ENCODE measurements around the gene LALBA.
"Not testable (repeated sequence)": the region's sequence is repeated elsewhere in the genome, so short reads cannot be mapped to it uniquely, and the experiment has no call there.

Gene LALBA

DNA sequence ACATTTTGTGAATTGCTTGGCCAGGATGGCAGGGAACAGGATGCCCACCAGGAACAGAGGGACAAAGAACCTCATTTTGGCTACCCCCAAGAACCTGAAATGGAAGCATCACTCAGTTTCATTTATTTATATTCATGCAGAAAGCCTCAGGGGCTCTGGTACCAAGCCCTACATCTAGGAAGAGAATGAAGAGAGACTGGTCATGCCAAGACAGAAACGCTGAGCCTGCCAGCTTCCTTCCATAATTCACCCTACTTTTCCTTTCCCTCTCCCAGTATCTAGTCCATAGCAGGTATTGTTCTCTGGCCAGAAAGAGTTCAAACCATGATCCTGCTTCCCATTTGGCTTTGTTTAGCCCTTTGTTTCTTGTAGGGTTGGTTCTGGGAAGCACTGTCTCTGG is at the start of gene LALBA:
LALBA (minus strand) TSS at position 101 of the 400 bp plus-strand sequence; CDS start at position 75, 26 bp downstream.
- in situ Hi-C loops (cut with MboI; ENCODE audit: low sequenced_read_pairs) = no loop called here

DNA sequence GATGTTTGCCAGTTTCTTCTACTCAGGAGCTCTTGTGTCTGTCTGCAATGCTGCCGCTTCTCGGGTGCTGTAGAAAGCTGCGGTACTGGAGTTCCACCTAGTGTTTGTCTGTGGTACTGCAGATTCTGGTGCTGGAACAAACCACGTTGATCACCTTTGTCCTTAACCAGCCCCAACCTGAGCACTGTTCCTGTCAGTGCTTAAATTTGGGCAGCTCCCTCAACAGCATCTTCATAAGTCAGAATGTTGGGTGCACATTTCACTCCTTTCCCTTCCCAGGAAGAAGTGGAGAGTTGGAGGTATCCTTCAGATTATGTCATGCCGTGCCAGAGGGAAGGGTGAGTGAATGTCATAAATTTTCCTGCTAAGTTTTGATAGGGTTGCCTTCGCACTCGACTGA is 48.7 kb upstream of the LALBA start:
- in situ Hi-C loops (cut with MboI; ENCODE audit: low sequenced_read_pairs) = no loop called here

DNA sequence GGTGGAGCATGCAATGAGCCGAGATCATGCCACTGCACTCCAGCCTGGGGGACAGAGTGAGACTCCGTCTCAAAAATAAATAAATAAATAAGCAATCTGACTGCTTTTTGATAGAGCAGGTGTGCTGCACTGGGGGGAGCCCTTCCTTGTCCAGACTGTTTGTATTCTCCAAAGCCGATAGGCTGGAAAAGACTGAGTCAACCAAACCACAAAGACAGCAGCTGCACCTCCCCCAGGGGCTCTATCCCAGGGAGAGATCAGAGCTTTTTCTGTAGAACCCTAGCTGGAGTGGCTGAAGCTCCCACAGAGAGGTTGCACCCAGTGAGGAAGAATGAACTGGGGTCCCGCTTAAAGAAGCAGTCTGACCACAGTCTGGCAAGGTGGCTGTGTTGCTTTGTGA is 45.8 kb upstream of the LALBA start:
- in situ Hi-C loops (cut with MboI; ENCODE audit: low sequenced_read_pairs) = no loop called here

DNA sequence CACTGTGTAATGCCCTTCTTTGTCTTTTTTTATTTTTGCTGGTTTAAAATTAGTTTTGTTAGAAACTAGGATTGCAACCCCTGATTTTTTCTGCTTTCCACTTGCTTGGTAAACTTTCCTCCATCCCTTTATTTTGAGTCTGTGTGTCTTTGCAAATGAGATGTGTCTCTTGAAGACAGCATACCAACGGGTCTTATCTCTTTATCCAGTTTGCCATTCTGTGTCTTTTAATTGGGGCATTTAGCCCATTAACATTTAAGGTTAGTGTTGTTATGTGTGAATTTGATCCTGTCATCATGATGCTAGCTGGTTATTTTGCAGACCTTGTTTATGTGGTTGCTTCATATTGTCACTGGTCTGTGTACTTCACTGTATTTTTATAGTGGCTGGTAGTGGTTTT is 43.5 kb upstream of the LALBA start:
- in situ Hi-C loops (cut with MboI; ENCODE audit: low sequenced_read_pairs) = no loop called here

DNA sequence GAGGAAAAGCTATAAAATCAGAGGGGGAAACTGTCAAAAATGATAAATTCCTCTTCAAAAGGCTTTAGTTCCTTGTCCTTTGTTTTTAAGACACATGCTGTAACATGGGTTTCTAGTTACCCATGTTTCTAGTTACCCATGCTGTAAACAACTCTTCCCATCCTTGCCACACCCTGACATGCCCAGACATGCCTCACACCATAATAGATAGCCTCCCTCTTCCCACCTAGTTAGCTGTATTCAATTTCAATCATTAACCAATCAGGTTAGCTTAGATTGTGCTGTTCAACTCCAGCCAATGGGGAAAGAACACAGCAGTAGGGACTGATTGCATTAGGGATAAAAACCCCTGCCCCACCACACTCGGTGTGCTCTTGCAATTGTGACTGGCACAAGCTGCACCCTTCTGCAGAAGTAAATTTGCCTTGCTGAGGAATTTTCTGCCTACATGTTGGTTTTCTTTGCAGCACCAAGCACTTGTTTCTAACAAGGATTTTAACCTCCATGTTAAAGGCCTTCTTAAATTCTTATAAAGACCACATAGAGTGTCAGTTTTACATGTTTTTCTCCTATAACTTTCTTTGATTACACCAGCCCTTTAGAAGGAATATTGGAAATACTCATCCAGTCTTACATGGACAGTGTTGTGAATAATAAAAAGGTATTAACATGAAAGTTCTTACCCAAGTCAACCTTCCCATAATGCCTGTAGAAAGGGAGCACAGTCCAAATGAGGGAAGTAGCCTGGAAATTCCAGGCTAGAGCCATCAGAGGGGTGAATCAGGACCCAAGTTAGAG is 32.5 kb upstream of the LALBA start:
- in situ Hi-C loops (cut with MboI; ENCODE audit: low sequenced_read_pairs) = no loop called here

DNA sequence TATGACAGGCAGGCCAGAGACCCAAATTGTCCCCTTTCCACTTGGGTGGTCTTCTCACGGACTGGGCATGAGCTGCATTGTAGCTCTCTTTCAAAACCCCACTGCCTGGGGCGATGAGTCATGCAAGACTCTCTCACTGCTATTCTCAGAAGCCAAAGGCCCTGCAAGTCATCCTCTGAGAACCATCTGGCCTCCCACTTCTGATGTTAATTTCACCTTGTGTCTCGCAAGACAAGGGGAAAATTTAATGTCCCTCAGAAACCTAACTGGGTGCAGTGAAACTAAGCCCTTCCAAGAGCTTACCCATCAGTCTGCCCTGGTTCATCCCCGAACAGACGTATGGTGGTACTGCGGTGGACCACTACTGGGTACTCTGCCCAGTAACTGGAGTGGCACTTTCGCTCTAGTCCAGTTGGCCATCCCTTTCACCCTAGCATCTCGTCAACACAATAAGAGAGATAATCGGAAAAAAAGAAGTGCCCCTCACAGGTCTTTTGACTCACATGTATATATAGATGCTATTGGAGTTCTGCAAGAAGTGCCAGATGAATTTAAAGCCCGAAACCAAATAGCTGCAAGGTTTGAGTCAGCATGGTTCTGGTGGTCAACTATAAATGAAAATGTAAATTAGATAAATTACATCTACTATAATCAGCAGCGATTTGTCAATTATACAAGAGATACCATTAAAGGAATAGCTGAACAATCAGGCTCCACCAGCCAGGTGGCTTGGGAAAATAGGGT is 31.3 kb upstream of the LALBA start:
- in situ Hi-C loops (cut with MboI; ENCODE audit: low sequenced_read_pairs) = no loop called here

DNA sequence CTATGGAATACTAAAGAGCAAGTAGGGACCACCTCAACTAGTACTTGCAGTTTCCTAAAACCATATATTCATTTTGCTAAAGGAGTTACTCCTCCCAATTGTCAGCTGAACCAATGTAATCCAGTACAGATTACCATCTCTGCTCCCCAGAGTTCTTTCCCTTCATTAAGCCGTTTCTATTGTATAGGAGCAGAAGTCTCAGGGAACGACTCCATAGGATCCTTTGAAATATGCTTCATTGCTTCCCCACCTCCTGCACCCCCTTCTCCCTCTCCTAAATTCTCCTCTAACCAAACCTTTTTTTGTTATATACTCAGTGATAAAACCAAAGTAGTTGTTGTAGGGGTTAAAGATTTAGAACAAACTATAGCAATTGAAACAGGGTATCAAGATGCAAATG is 30.7 kb upstream of the LALBA start:
- in situ Hi-C loops (cut with MboI; ENCODE audit: low sequenced_read_pairs) = no loop called here

DNA sequence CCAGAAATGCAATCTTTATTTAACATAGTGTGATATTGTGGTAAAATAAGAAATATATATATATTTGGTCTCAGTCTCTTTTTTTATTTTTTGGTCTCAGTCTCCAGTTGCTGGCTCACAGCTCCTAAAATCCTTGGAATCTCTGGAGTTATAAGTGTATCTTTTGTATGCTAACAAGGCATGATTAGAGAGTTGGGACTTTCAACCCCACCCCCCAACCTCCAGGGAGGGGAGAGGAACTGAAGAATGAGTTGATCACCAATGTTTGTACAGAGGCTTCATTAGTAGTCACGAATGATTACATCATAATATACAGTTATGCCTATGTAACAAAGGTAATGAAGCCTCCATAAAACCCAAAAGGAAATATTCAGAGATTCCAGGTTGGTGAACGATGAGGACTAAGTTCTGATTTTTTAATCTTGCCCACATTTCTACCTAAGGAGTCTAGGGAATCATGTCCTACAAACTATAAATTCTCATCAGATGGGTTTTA is 22.8 kb upstream of the LALBA start:
- in situ Hi-C loops (cut with MboI; ENCODE audit: low sequenced_read_pairs) = no loop called here

DNA sequence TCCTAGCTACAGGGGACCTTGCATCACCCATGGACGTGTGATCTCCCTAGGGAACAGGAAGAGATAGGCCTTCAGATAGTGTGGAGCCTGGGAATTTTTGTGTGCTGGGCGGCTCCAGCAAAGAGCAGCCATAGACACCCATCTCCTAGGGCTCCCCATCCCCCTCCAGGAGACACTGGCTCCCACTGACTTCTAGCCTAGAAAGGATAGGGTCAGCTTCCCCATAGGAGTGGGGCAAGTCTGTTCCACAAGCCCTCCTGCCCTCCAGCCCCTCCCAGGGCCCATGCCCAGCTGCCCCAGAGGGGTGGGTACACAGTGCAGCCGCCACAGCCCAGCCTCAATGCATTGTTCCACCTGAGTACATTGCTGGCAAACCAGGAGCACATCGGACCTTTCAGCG is 16.5 kb upstream of the LALBA start:
- in situ Hi-C loops (cut with MboI; ENCODE audit: low sequenced_read_pairs) = no loop called here

DNA sequence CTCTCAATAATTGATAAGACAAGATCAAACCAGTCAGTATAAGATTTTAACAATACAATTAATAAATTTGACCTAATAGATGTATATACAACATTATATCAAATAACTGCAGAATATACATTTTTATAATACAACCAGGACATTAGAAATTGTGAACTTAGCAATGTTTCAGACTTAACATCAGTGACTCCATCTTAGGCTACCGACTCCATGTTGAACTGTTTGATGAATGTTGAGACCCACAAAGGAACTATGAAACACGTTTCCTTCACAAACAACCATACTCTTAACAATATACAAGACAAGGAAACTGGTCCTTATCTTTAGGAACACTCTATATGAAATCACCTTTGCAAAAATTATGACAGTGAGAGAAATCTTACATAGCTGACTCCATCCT is 13.9 kb upstream of the LALBA start:
- in situ Hi-C loops (cut with MboI; ENCODE audit: low sequenced_read_pairs) = no loop called here

DNA sequence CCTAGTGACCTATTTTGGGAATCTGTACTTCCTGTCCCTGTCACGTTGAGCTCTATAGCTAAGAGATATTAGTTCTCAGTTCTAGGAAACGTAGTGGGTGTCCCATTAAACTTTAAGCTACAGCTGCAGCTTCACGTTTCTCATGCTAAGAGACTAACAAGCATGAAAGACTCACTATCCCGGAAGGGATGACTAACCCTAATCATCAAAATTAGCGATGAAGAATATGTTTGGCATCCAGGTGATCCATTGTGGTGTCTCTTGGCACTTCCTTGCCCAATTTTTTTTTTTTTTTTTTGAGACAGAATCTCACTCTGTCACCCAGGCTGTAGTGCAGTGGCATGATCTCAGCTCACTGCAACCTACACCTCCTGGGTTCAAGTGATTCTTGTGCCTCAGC is 11.0 kb upstream of the LALBA start:
- in situ Hi-C loops (cut with MboI; ENCODE audit: low sequenced_read_pairs) = no loop called here

DNA sequence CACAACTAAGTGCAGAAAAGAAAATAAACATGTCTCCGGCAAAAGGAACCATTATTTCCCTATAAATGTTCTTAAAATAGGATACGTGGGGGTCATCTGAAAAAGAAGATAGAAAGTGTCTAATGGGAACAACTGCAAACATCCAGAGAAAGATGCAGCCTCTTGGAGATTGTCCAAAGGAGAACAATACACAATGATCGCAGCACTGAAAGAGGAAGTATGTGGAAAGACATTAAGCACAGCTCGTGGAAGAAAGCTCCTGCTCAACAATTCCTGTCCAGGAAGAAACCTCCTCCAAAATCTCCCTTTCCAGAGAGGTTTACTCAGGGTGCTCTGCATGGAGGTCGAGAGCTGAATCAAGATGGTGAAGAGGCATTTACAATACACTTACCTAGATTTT is 2.5 kb upstream of the LALBA start:
- in situ Hi-C loops (cut with MboI; ENCODE audit: low sequenced_read_pairs) = no loop called here

DNA sequence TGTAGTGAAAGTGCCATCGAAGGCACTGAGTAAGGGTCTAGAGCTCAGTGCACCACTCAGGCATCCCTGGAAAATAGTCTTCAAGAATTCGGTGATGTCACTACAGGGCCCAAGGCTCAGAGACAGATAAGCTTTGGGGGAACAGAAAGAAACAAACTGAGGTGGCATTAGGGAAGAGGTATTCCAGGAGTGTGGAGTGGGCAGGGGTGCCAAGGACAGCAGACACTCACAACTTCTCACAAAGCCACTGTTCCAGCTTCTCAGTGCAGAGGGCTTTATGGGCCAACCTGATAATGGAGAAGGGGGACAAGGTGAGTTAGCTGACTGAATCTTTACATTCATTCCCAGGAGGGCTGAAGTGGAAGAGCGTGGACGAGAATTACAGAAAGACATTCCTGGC is 2.1 kb downstream of the LALBA start:
- in situ Hi-C loops (cut with MboI; ENCODE audit: low sequenced_read_pairs) = no loop called here

DNA sequence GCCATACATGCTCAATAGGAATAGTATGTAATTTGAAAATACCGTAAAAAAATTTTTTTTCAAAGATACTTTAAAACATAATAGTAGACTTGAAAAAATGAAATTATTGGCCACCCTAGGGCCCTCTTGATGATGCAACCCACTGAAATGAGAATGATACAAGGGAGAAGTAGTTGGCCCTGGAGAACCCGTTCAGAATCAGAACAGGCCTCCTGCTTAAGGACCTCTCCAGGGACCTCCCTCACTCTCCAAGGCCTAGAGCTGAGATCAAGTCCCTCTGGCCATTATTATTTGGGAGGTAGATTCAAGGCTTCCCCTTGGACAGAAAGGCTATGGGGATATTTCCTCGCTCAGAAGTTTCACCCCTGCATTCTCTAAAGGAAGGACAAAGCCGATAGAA is 11.9 kb downstream of the LALBA start:
- in situ Hi-C loops (cut with MboI; ENCODE audit: low sequenced_read_pairs) = no loop called here

DNA sequence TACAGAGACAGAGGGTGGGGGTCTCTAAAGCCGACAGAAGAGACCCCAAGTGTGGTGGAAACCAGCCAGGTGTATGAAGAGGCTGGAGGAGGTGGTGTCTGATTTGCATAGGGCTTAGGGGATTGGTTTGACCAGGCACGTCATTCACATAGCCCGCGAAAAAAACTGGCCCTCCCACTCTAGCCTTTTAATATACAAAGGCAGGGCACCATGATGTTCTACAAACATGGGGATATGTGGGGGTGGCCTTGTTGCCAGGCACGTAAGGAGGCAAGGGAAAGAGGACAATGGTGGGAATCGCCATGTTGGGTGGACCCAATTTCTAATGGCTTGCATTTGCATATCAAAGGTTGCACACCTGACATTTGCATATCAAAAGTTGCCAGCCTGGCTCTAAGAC is 13.2 kb downstream of the LALBA start:
- in situ Hi-C loops (cut with MboI; ENCODE audit: low sequenced_read_pairs) = no loop called here

DNA sequence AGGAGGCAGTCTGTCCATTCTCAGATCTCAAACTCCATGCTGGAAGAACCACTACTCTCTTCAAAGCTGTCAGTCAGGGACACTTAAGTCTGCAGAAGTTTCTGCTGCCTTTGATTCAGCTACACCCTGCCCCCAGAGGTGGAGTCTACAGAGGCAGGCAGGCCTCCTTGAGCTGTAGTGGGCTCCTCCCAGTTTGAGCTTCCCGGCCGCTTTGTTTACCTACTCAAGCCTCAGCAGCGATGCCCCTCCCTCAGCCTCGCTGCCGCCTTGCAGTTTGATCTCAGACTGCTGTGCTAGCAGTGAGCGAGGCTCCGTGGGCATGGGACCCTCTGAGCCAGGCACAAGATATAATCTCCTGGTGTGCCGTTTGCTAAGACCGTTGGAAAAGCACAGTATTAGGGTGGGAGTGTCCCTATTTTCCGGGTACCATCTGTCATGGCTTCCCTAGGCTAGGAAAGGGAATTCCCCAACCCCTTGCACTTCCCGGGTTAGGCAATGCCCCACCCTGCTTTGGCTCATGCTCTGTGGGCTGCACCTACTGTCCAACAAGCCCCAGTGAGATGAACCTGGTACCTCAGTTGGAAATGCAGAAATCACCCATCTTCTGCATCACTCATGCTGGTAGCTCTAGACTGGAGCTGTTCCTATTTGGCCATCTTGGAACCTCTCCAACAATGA is 16.0 kb downstream of the LALBA start:
- in situ Hi-C loops (cut with MboI; ENCODE audit: low sequenced_read_pairs) = not testable (repeated sequence)

DNA sequence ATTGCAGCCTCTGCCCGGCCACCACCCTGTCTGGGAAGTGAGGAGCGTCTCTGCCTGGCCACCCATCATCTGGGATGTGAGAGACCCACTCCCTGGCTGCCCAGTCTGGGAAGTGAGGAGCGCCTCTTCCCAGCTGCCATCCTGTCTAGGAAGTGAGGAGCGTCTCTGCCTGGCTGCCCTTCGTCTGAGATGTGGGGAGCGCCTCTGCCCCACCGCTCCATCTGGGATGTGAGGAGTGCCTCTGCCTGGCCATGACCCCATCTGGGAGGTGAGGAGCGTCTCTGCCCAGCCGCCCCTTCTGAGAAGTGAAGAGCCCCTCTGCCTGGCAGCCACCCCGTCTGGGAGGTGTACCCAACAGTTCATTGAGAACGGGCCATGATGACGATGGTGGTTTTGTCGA is 18.2 kb downstream of the LALBA start:
- in situ Hi-C loops (cut with MboI; ENCODE audit: low sequenced_read_pairs) = not testable (repeated sequence)

DNA sequence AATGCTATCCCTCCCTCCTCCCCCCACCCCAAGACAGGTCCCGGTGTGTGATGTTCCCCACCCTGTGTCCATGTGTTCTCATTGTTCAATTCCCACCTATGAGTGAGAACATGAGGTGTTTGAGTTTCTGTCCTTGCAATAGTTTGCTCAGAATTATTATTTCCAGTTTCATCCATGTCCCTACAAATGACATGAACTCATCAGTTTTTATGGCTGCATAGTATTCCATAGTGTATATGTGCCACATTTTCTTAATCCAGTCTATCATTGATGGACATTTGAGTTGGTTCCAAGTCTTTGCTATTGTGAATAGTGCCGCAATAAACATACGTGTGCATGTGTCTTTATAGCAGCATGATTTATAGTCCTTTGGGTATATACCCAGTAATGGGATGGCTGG is 22.8 kb downstream of the LALBA start:
- in situ Hi-C loops (cut with MboI; ENCODE audit: low sequenced_read_pairs) = not testable (repeated sequence)

DNA sequence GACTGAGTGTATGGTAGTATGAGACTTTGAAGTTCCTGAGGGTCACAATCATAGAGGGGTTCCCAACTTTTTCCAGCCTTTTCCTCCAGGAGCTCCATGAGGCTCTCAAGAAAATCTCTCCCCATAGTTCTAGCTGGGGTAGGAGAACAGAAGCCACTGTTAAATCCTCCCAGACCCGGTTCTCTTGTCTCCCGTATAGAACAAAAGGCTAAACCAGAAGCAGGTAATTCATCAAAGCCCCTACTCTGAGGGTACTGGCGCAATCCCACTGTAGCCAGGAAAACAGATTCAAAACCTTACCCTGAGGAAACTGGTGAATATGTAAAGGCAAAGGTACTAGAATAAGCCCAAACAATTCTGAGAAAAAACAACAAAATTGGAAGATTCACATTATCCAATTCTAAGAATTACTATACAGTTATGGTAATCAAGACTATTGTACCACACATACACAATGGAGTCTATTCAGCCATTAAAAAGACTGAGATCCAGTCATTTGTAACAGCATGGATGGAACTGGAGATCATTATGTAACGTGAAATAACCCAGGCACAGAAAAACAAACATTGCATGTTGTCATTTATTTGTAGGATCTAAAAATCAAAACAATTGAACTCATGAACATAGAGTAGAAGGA is 23.9 kb downstream of the LALBA start:
- in situ Hi-C loops (cut with MboI; ENCODE audit: low sequenced_read_pairs) = no loop called here

DNA sequence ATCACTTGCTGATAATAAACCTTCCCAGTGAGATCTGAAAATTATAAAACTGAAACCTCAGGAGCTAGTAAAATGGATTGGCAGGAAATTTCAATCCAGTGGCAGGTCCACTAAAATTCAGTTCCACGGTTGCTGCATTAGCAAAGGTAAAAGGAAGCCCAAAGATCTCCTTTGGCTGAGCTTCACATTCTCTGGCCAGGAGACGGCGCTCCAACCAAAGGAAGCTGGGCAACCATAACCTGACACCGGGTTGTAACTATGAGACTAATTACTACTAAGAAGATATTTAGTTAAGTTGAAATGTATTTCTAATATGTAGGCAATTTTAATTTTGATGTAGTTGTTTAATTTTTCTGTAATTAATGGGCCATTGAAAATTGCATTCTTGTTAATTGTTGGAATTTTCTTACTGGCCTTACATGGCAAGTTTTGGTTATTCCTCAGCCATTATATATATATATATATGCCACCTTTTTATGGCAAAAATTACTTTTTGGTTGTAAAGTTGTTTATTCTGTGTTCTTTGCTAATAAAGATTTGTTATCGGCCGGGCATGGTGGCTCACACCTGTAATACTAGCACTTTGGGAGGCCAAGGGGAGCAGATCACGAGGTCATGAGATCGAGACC is 27.4 kb downstream of the LALBA start:
- in situ Hi-C loops (cut with MboI; ENCODE audit: low sequenced_read_pairs) = no loop called here

DNA sequence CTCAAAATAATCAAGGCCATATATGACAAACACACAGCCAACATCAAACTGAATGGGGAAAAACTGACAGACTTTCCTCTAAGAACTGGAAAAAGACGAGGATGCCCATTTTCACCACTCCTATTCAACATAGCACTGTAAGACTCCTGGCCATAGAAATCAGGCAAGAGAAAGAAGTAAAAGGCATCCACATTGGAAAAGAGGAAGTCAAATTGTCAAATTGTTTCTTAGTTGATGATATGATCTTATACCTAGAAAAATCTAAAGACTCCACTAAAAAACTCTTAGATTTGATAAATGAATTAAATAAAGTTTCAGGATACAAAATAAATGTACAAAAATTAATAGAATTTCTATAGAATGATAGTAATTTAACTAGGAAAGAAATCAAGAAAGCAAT is 33.2 kb downstream of the LALBA start:
- in situ Hi-C loops (cut with MboI; ENCODE audit: low sequenced_read_pairs) = no loop called here

All from HL-60/S4 treated with phorbol 12-myristate 13-acetate at 8.2 ng/mL for 4 days and 3 days (cell line).